GM12878 (cell line): ENCODE data around the gene ARAF. TPM values are rescaled to one million over a fixed set of nuclear protein-coding genes. Genes with fewer than 3 reads are reported as not detected.

Experiments
- ATAC-seq: fragments of 200-7000 bp; cut with Tn5 transposase; 3 replicates; pipeline ENCODE4 v1.9.1; 2020; ENCODE audit warnings: mild to moderate bottlenecking, moderate library complexity
- BruUV-seq: library from RNA; stranded (reverse); fragments of 400-500 nt; replicated peaks from 2 replicates; lab custom pipeline; 2021; lab: Mats Ljungman, UMichigan
- CTCF ChIA-PET: fragments of 300-600 bp; sonication (Branson Sonifier 250); formaldehyde crosslinking; extraction: SDS; loops from one replicate; lab custom pipeline; 2021; ENCODE audit warnings: inconsistent platforms; lab: Yijun Ruan, JAX
- POLR2A ChIA-PET: fragments of 350-600 bp; formaldehyde crosslinking; extraction: SDS; loops from one replicate; lab custom pipeline; 2021; ENCODE audit warnings: inconsistent platforms; lab: Charles Lee
- RAD21 ChIA-PET: fragments of 300-600 bp; sonication (Branson Sonifier 250); formaldehyde crosslinking; loops from one replicate; lab custom pipeline; 2023; ENCODE audit warnings: antibody characterized with exemption; ENCODE audit not compliant: unreplicated experiment; lab: Charles Lee
- SMC1A ChIA-PET: fragments of 300-600 bp; sonication (Branson Sonifier 250); formaldehyde crosslinking; loops from one replicate; lab custom pipeline; 2023; ENCODE audit not compliant: unreplicated experiment, uncharacterized antibody; lab: Charles Lee
- DNase-seq: peaks from one replicate; pipeline ENCODE4 v3.0.0-alpha.2; 2011; ENCODE audit warnings: low read depth, low spot score
- FAIRE-seq: peaks from 3 replicates; lab custom pipeline; 2011; peaks lifted over from hg19 to GRCh38; lab: Jason Lieb, UNC
- H2AFZ ChIP-seq: 2 replicates; pipeline ENCODE4 v1.6.0; 2011; ENCODE audit warnings: low read depth, low read length, control low read depth; ENCODE audit not compliant: control insufficient read depth
- H3K27ac ChIP-seq: 2 replicates; pipeline ENCODE4 v1.5.1; 2011; ENCODE audit warnings: control low read depth; ENCODE audit not compliant: control insufficient read depth, insufficient read depth
- H3K27me3 ChIP-seq, 2 experiments: replicated peaks in 1 of 2; 2 replicates each; pipeline versions ENCODE4 v1.6.0 to v1.6.1; 2011; ENCODE audit warnings: low read length in 1 of 2; ENCODE audit not compliant: control insufficient read depth in 2 of 2, insufficient read depth in 2 of 2
- H3K36me3 ChIP-seq, 2 experiments: 2 replicates each; pipeline ENCODE4 v1.5.1; 2011; ENCODE audit warnings: low read length in 1 of 2; ENCODE audit not compliant: control insufficient read depth in 2 of 2, insufficient read depth in 2 of 2
- H3K4me1 ChIP-seq: 2 replicates; pipeline ENCODE4 v1.6.1; 2011; ENCODE audit warnings: mild to moderate bottlenecking, low read length, moderate library complexity, mixed read lengths; ENCODE audit not compliant: control insufficient read depth, insufficient read depth
- H3K4me2 ChIP-seq: 2 replicates; pipeline ENCODE4 v1.6.0; 2011; ENCODE audit warnings: control low read depth; ENCODE audit not compliant: control insufficient read depth, insufficient read depth
- H3K4me3 ChIP-seq: fragments of 200-600 bp; sonication (generic); 2 replicates; pipeline ENCODE4 v1.5.1; 2016
- H3K79me2 ChIP-seq: 2 replicates; pipeline ENCODE4 v1.6.0; 2011; ENCODE audit warnings: low read length; ENCODE audit not compliant: control insufficient read depth, insufficient read depth
- H3K9ac ChIP-seq: 2 replicates; pipeline ENCODE4 v1.8.0; 2011; ENCODE audit warnings: low read length, control low read depth, mixed read lengths; ENCODE audit not compliant: control insufficient read depth, insufficient read depth
- H3K9me3 ChIP-seq: replicated peaks from 3 replicates; pipeline ENCODE4 v1.5.1; 2011; ENCODE audit warnings: mild to moderate bottlenecking, low read length; ENCODE audit not compliant: control insufficient read depth, insufficient read depth
- H4K20me1 ChIP-seq: 2 replicates; pipeline ENCODE4 v1.6.0; 2011; ENCODE audit not compliant: control insufficient read depth, insufficient read depth
- ATF7 ChIP-seq: fragments of 450-650 bp; IDR thresholded peaks from 2 replicates; pipeline ENCODE4 v1.6.1; 2016; ENCODE audit warnings: low read depth, mild to moderate bottlenecking
- BMI1 ChIP-seq: fragments of 450-650 bp; IDR thresholded peaks from 2 replicates; pipeline ENCODE4 v1.6.1; 2016; ENCODE audit warnings: mild to moderate bottlenecking, moderate library complexity, borderline replicate concordance
- CBFB ChIP-seq: IDR thresholded peaks from 2 replicates; pipeline ENCODE4 v1.6.1; 2016; ENCODE audit warnings: antibody characterized with exemption, low read depth
- CBX5 ChIP-seq: sonication (generic); IDR thresholded peaks from 2 replicates; pipeline ENCODE4 v1.6.1; 2016; ENCODE audit warnings: low read depth, moderate library complexity, mild to moderate bottlenecking, inconsistent platforms
- EED ChIP-seq: sonication (generic); IDR thresholded peaks from 2 replicates; pipeline ENCODE4 v1.6.1; 2016; ENCODE audit warnings: antibody characterized with exemption, low read depth
- ESRRA ChIP-seq: IDR thresholded peaks from 2 replicates; pipeline ENCODE4 v1.6.1; 2012; ENCODE audit warnings: mild to moderate bottlenecking, low read length, improper control_type of control experiment
- EZH2 ChIP-seq: IDR thresholded peaks from 2 replicates; pipeline ENCODE4 v1.6.1; 2012; ENCODE audit warnings: low read depth, mild to moderate bottlenecking, control low read depth, inconsistent platforms, low read length, borderline replicate concordance; ENCODE audit not compliant: control insufficient read depth
- HDAC2 ChIP-seq: fragments of 200-600 bp; sonication (generic); IDR thresholded peaks from 2 replicates; pipeline ENCODE4 v1.6.1; 2017
- NRF1 ChIP-seq: conservative IDR thresholded peaks from 2 replicates; pipeline ENCODE4 v1.6.1; 2011; ENCODE audit warnings: mild to moderate bottlenecking, low read depth, low read length, improper control_type of control experiment
- POLR2A ChIP-seq: IDR thresholded peaks from 2 replicates; pipeline ENCODE4 v1.6.1; 2011; ENCODE audit warnings: low read depth, mild to moderate bottlenecking, low read length
- RAD21 ChIP-seq: IDR thresholded peaks from 2 replicates; pipeline ENCODE4 v1.6.1; 2011; ENCODE audit warnings: mild to moderate bottlenecking, low read depth, low read length, moderate library complexity; ENCODE audit not compliant: insufficient read depth
- RB1 ChIP-seq: fragments of 450-650 bp; formaldehyde crosslinking; IDR thresholded peaks from 2 replicates; pipeline ENCODE4 v1.6.1; 2017; ENCODE audit warnings: mild to moderate bottlenecking, borderline replicate concordance
- SMAD5 ChIP-seq: IDR thresholded peaks from 2 replicates; pipeline ENCODE4 v1.6.1; 2016; ENCODE audit warnings: antibody characterized with exemption, low read depth
- SMARCA5 ChIP-seq: fragments of 450-650 bp; IDR thresholded peaks from 2 replicates; pipeline ENCODE4 v1.6.1; 2017; ENCODE audit warnings: mild to moderate bottlenecking
- SMC3 ChIP-seq: IDR thresholded peaks from 2 replicates; pipeline ENCODE4 v1.6.1; 2011; ENCODE audit warnings: low read length, improper control_type of control experiment, borderline replicate concordance
- TAF1 ChIP-seq: IDR thresholded peaks from 2 replicates; pipeline ENCODE4 v1.6.1; 2011; ENCODE audit warnings: mild to moderate bottlenecking, low read depth, low read length, borderline replicate concordance
- YBX1 ChIP-seq: fragments of 450-650 bp; IDR thresholded peaks from 2 replicates; pipeline ENCODE4 v1.6.1; 2016; ENCODE audit warnings: antibody characterized with exemption
- ZBTB40 ChIP-seq: fragments of 450-650 bp; IDR thresholded peaks from 2 replicates; pipeline ENCODE4 v1.6.1; 2016; ENCODE audit warnings: mild to moderate bottlenecking, moderate library complexity, borderline replicate concordance
- WGBS: methylation state at CpG from one replicate; pipeline ENCODE4 v1.1.6; 2016; ENCODE audit warnings: low lambda C conversion rate; ENCODE audit not compliant: insufficient replicate concordance, insufficient coverage; ENCODE audit errors: missing lambda C conversion rate; 5-methylcytosine and 5-hydroxymethylcytosine counted together
- in situ Hi-C: fragments of 300-500 bp; cut with MboI; formaldehyde crosslinking; loops from 9 replicates; pipeline ENCODE4 v1.14.3; 2018; ENCODE audit warnings: mixed read lengths
- intact Hi-C: fragments of 100-400 bp; cut with micrococcal nuclease; formaldehyde crosslinking; loops from one replicate; pipeline ENCODE4 v1.14.2; 2022; ENCODE audit not compliant: unreplicated experiment
- polyA plus RNA-seq, 11 experiments: library from polyadenylated mRNA; depleted of rRNA in 4 of 11; unstranded in 6 of 11; stranded (reverse) in 5 of 11; fragments of >200 nt; fragmentation: Nextera tagmentation in 4 of 11; fragmentation: Illumina TruSeq in 1 of 11; extraction: Ambion mirVana in 4 of 11; extraction: Trizol in 1 of 11; gene quantifications; 1 replicate in 1 of 11; 2 replicates in 10 of 11; pipeline versions ENCODE4 v1.2.1 to v1.2.3, GENCODE V29; 2011 to 2016; ENCODE audit warnings: inconsistent platforms in 2 of 11, missing spikeins in 2 of 11, low read depth in 1 of 11
- total RNA-seq, 4 experiments: library from RNA; depleted of rRNA in 3 of 4; stranded (reverse); fragments of >200 nt in 3 of 4; fragmentation: Illumina TruSeq in 1 of 4; extraction: Trizol in 1 of 4; gene quantifications; 2 replicates each; pipeline versions ENCODE4 v1.2.1 to v1.2.3, GENCODE V29; 2013 to 2021

ARAF gene
- total and polyA plus RNA-seq, 10 of the 15 experiments (the other 5 are each of a cell fraction or from before 2014, with no cell fraction given): 5.0 to 79.2 (median 39.1) TPM

GRCh38 chrX:47514533-47515235 is 46.3 kb upstream of the ARAF start:
- no peak for ATAC-seq
- BruUV-seq: no TSS peak
- no peaks in the 10 kb centered on the region for H3K27me3 ChIP-seq
- no peak overlapping the region for H3K4me3 ChIP-seq
- TF ChIP-seq YBX1 (no peak), NRF1 (no peak), SMC3 (no peak), SMARCA5 (no peak), ATF7 (no peak), ESRRA (no peak), RB1 (no peak), BMI1 (no peak), POLR2A (no peak), CBFB (no peak), CBX5 (no peak), RAD21 (no peak), HDAC2 (no peak), EED (no peak), EZH2 (no peak), SMAD5 (no peak), TAF1 (no peak), ZBTB40 (no peak)
- no peak for DNase-seq
- no peaks in the 10 kb centered on the region for H3K9me3 ChIP-seq
- H3K36me3 ChIP-seq: no peaks in the 10 kb centered on the region
- H2AFZ ChIP-seq: no peak overlapping the region
- no peaks in the 10 kb centered on the region for H3K4me1 ChIP-seq
- H3K79me2 ChIP-seq: no peaks in the 10 kb centered on the region
- WGBS: 47% methylated on average over 7 of the region's 7 CpGs
- ChIA-PET CTCF (interaction anchor here (1.0 to 12.6 kb wide), 3 partner anchors 8 to 17 kb away, joined by 3 to 178 read pairs (median 8); no protein-coding TSS in a partner anchor), SMC1A (interaction anchor here (1.0 to 1.5 kb wide), 6 partner anchors 7 to 41 kb away, joined by 3 to 10 read pairs (median 3); no protein-coding TSS in a partner anchor), RAD21 (interaction anchor here (1.5 kb wide), 1 partner anchor 9 kb away, joined by 4 read pairs; no protein-coding TSS in a partner anchor), POLR2A (interaction anchor here (0.8 to 0.9 kb wide), 2 partner anchors 17 to 297 kb away, joined by 3 to 4 read pairs; no protein-coding TSS in a partner anchor)
- H3K9ac ChIP-seq: no peak overlapping the region
- in situ Hi-C loops (no loop called here), intact Hi-C loops (no loop called here)
- no peak overlapping the region for H3K4me2 ChIP-seq
- H4K20me1 ChIP-seq: no peaks in the 10 kb centered on the region
- H3K27ac ChIP-seq: no peak overlapping the region
- no peak for FAIRE-seq
